HepG2 (cell line): ENCODE measurements around the gene TSSK2. TPM values are rescaled to one million over a fixed set of nuclear protein-coding genes. Genes with fewer than 3 reads are reported as not detected.

Source experiments
- CBFB ChIP-seq: sonication (generic); formaldehyde crosslinking; IDR thresholded peaks from 2 replicates; pipeline ENCODE4 v1.4.0; 2020; ENCODE audit warnings: missing genetic modification reagents
- CHCHD3 ChIP-seq: sonication (generic); formaldehyde crosslinking; IDR thresholded peaks from 2 replicates; pipeline ENCODE4 v1.8.0; 2022; ENCODE audit warnings: mild to moderate bottlenecking, missing genetic modification reagents, moderate library complexity
- GFI1 ChIP-seq: sonication (generic); formaldehyde crosslinking; IDR thresholded peaks from 2 replicates; pipeline ENCODE4 v1.5.0; 2020; ENCODE audit warnings: missing genetic modification reagents, mild to moderate bottlenecking, borderline replicate concordance
- IRF2 ChIP-seq: IDR thresholded peaks from 2 replicates; pipeline ENCODE4 v1.6.1; 2018; ENCODE audit warnings: missing genetic modification reagents, missing compliant biosample characterization
- NFYC ChIP-seq: IDR thresholded peaks from 2 replicates; pipeline ENCODE4 v1.6.1; 2016; ENCODE audit warnings: missing genetic modification reagents, missing compliant biosample characterization
- SP2 ChIP-seq: sonication (generic); formaldehyde crosslinking; IDR thresholded peaks from 2 replicates; pipeline ENCODE4 v1.5.1; 2020; ENCODE audit warnings: mild to moderate bottlenecking, missing genetic modification reagents
- ZNF468 ChIP-seq: sonication (generic); formaldehyde crosslinking; IDR thresholded peaks from 2 replicates; pipeline ENCODE4 v1.8.0; 2022; ENCODE audit warnings: mild to moderate bottlenecking, moderate library complexity, missing genetic modification reagents
- ZNF749 ChIP-seq: sonication (generic); formaldehyde crosslinking; IDR thresholded peaks from 2 replicates; pipeline ENCODE4 v1.8.0; 2022; ENCODE audit warnings: mild to moderate bottlenecking, missing genetic modification reagents, moderate library complexity, borderline replicate concordance
- polyA plus RNA-seq, 8 experiments: library from polyadenylated mRNA; depleted of rRNA in 3 of 8; stranded (reverse) in 7 of 8; unstranded in 1 of 8; fragments of >200 nt; fragmentation: Illumina TruSeq in 4 of 8; extraction: Trizol in 4 of 8; gene quantifications; 2 replicates each; pipeline versions ENCODE4 v1.2.1 to v1.2.3, GENCODE V29; 2011 to 2016; ENCODE audit warnings: low read depth in 4 of 8, missing spikeins in 1 of 8, mixed read lengths in 1 of 8; ENCODE audit not compliant: insufficient read depth in 1 of 8
- total RNA-seq, 5 experiments: library from RNA; depleted of rRNA; stranded (reverse); fragments of >200 nt; fragmentation: Illumina TruSeq; extraction: Trizol; gene quantifications; 2 replicates each; pipeline ENCODE4 v1.2.3, GENCODE V29; 2016; ENCODE audit warnings: low read depth in 1 of 5
- TF ChIP-seq, protein P1 (sequence below), 2 experiments: fragments of 450-650 bp in 1 of 2; sonication (generic) in 1 of 2; formaldehyde crosslinking in 1 of 2; IDR thresholded peaks; 2 replicates each; pipeline versions ENCODE4 v1.6.1 to v1.8.0; 2016 to 2022; ENCODE audit warnings: antibody characterized with exemption in 1 of 2, mild to moderate bottlenecking in 1 of 2, missing genetic modification reagents in 1 of 2
- TF ChIP-seq, protein P2 (sequence below): sonication (generic); formaldehyde crosslinking; IDR thresholded peaks from 2 replicates; pipeline ENCODE4 v1.4.0; 2020; ENCODE audit warnings: missing genetic modification reagents
- TF ChIP-seq, protein P3 (sequence below): sonication (generic); formaldehyde crosslinking; IDR thresholded peaks from 2 replicates; pipeline ENCODE4 v1.4.0; 2020; ENCODE audit warnings: missing genetic modification reagents, borderline replicate concordance
- TF ChIP-seq, protein P4 (sequence below): IDR thresholded peaks from 2 replicates; pipeline ENCODE4 v1.6.1; 2016; ENCODE audit warnings: control low read depth

Gene TSSK2
- total and polyA plus RNA-seq, 2 of the 13 experiments (the other 11 are each of a cell fraction or from before 2014, with no cell fraction given) = not detected

DNA sequence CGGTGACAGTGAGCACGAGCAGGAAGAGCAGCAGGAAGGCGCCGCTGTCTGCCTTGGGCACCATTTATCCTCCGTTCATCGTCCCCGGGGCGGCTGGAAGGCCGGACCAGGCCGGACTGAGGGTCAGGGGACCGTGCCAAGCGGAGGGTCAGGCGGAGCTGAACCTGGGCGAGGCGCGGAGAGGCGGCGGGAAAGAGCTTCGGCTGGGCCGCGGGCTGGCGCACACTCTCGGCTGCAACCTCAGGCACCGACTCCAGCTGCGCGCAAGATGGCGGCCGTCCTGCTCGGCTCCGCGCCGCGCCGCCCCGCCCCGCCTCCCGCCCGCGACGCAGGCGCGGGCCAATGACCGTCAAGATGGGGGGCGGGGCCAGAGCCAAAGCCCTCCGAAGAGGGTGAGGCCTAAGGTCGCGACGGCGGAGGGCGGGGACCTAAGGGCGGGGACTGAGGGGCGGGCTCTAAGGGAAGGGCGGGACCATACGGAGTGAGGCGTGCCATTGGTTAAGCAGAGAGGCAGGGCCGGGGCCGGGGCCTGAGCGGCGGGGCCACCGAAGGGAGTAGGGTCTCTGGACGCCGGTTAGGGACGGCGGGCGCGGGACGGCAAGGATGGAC lies 8.9 kb upstream of the TSSK2 start, which contains the start of gene DGCR2 (continued):
- TF ChIP-seq, protein P1, sequence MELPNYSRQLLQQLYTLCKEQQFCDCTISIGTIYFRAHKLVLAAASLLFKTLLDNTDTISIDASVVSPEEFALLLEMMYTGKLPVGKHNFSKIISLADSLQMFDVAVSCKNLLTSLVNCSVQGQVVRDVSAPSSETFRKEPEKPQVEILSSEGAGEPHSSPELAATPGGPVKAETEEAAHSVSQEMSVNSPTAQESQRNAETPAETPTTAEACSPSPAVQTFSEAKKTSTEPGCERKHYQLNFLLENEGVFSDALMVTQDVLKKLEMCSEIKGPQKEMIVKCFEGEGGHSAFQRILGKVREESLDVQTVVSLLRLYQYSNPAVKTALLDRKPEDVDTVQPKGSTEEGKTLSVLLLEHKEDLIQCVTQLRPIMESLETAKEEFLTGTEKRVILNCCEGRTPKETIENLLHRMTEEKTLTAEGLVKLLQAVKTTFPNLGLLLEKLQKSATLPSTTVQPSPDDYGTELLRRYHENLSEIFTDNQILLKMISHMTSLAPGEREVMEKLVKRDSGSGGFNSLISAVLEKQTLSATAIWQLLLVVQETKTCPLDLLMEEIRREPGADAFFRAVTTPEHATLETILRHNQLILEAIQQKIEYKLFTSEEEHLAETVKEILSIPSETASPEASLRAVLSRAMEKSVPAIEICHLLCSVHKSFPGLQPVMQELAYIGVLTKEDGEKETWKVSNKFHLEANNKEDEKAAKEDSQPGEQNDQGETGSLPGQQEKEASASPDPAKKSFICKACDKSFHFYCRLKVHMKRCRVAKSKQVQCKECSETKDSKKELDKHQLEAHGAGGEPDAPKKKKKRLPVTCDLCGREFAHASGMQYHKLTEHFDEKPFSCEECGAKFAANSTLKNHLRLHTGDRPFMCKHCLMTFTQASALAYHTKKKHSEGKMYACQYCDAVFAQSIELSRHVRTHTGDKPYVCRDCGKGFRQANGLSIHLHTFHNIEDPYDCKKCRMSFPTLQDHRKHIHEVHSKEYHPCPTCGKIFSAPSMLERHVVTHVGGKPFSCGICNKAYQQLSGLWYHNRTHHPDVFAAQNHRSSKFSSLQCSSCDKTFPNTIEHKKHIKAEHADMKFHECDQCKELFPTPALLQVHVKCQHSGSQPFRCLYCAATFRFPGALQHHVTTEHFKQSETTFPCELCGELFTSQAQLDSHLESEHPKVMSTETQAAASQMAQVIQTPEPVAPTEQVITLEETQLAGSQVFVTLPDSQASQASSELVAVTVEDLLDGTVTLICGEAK (IDR thresholded peaks at IDR 0.05) = no peak
- TF ChIP-seq, protein P1 (CRISPR knock-in tag; IDR thresholded peaks at IDR 0.05) = peak; percentile 73
- TF ChIP-seq, protein P2, sequence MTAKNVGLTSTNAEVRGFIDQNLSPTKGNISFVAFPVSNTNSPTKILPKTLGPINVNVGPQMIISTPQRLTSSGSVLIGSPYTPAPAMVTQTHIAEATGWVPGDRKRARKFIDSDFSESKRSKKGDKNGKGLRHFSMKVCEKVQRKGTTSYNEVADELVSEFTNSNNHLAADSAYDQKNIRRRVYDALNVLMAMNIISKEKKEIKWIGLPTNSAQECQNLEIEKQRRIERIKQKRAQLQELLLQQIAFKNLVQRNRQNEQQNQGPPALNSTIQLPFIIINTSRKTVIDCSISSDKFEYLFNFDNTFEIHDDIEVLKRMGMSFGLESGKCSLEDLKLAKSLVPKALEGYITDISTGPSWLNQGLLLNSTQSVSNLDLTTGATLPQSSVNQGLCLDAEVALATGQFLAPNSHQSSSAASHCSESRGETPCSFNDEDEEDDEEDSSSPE = peak; percentile 66
- TF ChIP-seq GFI1 (CRISPR knock-in tag) (peak; percentile 20; the same call in 1 of the 2 replicates), CHCHD3 (no peak), ZNF468 (no peak), IRF2 (CRISPR knock-in tag) (no peak), ZNF749 (peak; percentile 31; the same call in 1 of the 2 replicates), CBFB (CRISPR knock-in tag) (no peak), NFYC (CRISPR knock-in tag) (peak; percentile 70), SP2 (CRISPR knock-in tag) (peak; percentile 54; the same call in 1 of the 2 replicates)
- TF ChIP-seq, protein P3, sequence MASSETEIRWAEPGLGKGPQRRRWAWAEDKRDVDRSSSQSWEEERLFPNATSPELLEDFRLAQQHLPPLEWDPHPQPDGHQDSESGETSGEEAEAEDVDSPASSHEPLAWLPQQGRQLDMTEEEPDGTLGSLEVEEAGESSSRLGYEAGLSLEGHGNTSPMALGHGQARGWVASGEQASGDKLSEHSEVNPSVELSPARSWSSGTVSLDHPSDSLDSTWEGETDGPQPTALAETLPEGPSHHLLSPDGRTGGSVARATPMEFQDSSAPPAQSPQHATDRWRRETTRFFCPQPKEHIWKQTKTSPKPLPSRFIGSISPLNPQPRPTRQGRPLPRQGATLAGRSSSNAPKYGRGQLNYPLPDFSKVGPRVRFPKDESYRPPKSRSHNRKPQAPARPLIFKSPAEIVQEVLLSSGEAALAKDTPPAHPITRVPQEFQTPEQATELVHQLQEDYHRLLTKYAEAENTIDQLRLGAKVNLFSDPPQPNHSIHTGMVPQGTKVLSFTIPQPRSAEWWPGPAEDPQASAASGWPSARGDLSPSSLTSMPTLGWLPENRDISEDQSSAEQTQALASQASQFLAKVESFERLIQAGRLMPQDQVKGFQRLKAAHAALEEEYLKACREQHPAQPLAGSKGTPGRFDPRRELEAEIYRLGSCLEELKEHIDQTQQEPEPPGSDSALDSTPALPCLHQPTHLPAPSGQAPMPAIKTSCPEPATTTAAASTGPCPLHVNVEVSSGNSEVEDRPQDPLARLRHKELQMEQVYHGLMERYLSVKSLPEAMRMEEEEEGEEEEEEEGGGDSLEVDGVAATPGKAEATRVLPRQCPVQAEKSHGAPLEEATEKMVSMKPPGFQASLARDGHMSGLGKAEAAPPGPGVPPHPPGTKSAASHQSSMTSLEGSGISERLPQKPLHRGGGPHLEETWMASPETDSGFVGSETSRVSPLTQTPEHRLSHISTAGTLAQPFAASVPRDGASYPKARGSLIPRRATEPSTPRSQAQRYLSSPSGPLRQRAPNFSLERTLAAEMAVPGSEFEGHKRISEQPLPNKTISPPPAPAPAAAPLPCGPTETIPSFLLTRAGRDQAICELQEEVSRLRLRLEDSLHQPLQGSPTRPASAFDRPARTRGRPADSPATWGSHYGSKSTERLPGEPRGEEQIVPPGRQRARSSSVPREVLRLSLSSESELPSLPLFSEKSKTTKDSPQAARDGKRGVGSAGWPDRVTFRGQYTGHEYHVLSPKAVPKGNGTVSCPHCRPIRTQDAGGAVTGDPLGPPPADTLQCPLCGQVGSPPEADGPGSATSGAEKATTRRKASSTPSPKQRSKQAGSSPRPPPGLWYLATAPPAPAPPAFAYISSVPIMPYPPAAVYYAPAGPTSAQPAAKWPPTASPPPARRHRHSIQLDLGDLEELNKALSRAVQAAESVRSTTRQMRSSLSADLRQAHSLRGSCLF (CRISPR knock-in tag) = no peak
- TF ChIP-seq, protein P4, sequence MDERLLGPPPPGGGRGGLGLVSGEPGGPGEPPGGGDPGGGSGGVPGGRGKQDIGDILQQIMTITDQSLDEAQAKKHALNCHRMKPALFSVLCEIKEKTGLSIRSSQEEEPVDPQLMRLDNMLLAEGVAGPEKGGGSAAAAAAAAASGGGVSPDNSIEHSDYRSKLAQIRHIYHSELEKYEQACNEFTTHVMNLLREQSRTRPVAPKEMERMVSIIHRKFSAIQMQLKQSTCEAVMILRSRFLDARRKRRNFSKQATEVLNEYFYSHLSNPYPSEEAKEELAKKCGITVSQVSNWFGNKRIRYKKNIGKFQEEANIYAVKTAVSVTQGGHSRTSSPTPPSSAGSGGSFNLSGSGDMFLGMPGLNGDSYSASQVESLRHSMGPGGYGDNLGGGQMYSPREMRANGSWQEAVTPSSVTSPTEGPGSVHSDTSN (CRISPR knock-in tag) = no peak
